ENCODE measurements around the gene ORC6.
"Not testable (repeated sequence)": the region's sequence is repeated elsewhere in the genome, so short reads cannot be mapped to it uniquely, and the experiment has no call there.

Gene ORC6, protein sequence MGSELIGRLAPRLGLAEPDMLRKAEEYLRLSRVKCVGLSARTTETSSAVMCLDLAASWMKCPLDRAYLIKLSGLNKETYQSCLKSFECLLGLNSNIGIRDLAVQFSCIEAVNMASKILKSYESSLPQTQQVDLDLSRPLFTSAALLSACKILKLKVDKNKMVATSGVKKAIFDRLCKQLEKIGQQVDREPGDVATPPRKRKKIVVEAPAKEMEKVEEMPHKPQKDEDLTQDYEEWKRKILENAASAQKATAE
- 2.6 to 18.2 (median 8.7) reads per million in 18 experiments for total RNA-seq

GRCh38 chr16:46689365-46690280 is at the start of gene ORC6:
TSS of gene ORC6 (plus strand) at chr16:46689659. CDS start at chr16:46689706, 47 bp downstream.
- peak; percentile 95 to 97 for DNase-seq

GRCh38 chr16:46648656-46649055 is 40.8 kb upstream of the ORC6 start:
- DNase-seq, result no peak

- no peak for DNase-seq
These were observed 39.7 kb upstream of the ORC6 start for GRCh38 chr16:46649588-46650253.

- DNase-seq, result no peak
These were observed 39.2 kb upstream of the ORC6 start for GRCh38 chr16:46650254-46650623.

- no peak for DNase-seq
These were observed 38.2 kb upstream of the ORC6 start for GRCh38 chr16:46651305-46651704.

DNA sequence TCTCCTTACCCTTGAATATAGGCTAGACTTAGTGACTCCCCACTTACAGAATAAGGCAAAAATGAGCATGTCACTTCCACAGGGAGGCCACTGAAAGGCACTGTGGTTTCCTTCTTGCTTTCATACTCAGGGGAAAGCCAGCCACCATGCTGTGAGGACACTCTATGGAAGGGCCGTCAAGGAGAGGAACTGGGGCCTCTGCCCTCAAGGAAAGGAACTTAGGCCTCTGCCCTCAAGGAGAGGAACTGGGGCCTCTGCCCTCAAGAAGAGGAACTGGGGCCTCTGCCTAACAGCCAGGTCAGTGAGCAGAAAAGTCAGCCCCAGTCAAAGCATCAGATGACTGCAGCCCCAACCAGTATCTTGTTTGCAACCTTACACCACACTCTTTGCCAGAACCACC is 30.5 kb upstream of the ORC6 start:
- DNase-seq, result peak; percentile 95 to 97

DNA sequence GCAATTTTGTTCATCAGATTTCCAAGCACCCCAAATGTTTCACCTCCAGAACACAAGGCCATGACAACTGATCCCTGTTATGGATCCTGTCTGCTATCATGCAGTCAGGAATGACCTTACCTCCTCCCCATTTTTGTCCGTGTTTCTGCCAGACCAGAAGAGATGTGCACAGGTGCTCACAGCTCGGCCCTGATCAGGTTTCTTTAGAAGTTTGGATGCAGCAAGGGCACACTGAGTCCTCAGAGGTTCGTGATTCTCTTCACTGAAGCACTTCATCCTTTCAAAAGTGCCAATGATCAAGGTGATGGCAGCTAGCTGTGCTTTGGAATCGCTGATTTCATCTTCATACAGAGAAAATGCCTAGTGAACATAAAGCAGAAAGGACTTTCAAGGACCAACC is 27.3 kb upstream of the ORC6 start:
- no peak for DNase-seq

DNA sequence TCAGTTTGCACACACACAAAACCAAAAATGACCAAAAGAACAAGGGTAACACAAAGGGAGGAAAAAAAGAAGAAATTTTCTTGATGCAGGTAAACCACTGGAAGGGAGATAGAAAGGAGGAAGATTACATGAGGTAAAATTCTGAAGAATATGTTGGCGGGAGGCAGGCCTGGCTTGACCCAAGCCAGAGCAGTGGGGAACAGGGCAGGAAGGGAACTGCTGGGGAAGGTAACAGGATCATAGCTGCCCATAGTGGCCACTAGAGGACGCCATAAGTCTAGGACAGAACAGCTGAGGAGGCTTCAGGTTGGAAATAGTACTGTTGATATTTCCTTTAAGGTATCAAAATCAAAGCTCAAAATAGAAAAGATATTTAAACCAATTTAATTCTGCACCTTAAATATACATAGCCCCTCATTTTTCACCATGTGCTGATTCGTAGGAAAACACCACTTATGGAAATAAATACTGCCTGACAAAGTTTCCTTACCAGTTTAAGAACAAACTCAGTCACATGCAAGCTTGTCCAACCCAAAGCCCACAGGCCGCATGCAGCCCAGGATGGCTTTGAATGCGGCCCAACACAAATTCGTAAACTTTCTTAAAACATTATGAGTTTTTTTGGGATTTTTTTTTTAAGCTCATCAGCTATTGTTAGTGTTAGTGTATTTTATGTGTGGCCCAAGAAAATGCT is 16.0 kb upstream of the ORC6 start:
- peak; percentile 64 to 70 for DNase-seq

DNA sequence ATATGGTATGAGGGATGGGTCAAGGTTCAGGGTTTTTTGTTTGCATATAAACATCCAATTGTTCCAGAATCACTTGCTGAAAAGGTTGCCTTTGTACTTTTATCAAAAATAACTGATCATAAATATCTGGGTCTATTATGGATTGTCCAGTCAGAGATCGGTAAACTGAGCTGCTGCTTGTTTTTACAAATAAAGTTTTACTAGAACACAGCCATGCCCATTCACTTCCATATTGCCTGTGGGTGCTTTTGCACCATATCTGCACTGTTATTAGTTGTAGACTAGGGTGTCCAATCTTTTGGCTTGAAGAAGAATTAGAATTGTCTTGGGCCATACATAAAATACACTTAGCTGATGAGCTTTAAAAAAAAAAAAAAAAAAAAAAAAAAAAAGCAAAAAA is 11.5 kb upstream of the ORC6 start:
- not testable (repeated sequence) for DNase-seq

- DNase-seq, result not testable (repeated sequence)
These were observed 7.6 kb upstream of the ORC6 start for GRCh38 chr16:46681867-46682266.

DNA sequence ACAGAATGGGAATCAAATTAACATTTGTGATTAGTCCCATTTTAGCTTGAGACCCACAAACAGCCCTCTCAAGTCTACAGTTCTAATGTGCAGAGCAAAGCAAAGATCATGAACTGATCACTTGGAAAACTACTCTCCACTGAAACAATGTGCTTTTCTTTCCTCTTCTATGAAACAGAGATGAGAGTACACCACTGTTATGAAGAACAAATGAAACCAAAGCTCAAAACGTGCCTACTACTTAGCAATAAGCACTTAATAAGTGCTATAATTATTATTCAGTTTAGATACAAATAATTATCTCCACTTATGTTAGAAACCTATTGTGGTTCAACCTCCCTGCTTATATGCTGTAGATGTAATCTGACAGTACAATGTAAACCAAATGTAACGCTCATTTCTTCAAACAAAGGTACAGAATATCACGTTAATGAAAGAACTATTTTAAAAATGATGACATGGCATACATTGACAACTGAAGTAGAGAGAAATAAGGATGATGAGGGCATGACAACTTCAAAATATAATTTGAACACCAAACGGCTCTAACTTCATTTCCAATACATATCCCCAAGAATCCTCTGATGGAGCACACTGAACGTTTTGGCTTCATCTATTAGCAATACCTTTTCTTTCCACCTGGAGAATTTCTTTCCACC is 2.5 kb upstream of the ORC6 start:
- no peak for DNase-seq

GRCh38 chr16:46687486-46687885 is 2.0 kb upstream of the ORC6 start:
- DNase-seq, result no peak

DNA sequence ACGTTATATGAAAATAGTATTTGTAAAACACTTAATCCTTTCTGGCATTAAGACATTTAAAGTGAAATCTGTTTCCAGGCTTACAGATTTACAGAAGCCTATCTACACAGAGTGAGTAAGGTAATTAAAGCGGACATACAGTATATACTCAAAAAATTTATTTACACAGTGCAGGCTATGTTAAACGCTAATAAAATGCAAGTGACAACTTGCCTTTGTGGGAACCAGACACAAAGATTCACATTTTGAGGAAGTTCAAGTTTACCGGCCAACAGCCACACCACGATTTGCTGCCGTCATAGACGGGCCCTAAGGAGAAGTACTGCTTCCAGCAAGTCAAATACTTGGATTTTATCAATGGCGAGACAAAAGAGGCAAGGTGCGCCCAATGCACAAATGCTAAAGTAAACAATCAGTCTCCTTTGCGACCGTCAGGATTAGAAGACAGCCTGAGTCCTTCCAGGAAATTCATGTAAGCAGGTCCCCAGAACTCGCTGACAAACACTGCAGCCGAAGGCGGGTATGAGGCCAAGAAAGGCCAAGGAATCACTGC is 1.3 kb upstream of the ORC6 start:
- peak; percentile 82 to 85 for DNase-seq

- DNase-seq, result peak; percentile 99
These were observed 650 bp upstream of the ORC6 start, which contains the start of gene VPS35 for GRCh38 chr16:46688654-46689364. TSS of gene VPS35 (minus strand) at chr16:46689178. CDS start at chr16:46689133, 45 bp downstream.

GRCh38 chr16:46690281-46691178 is 1.1 kb downstream of the ORC6 start:
- DNase-seq, result peak; percentile 22 to 59

GRCh38 chr16:46691726-46692125 is 2.3 kb downstream of the ORC6 start:
- DNase-seq, result no peak

- no peak for DNase-seq
These were observed 4.1 kb downstream of the ORC6 start for GRCh38 chr16:46693598-46693997.

DNA sequence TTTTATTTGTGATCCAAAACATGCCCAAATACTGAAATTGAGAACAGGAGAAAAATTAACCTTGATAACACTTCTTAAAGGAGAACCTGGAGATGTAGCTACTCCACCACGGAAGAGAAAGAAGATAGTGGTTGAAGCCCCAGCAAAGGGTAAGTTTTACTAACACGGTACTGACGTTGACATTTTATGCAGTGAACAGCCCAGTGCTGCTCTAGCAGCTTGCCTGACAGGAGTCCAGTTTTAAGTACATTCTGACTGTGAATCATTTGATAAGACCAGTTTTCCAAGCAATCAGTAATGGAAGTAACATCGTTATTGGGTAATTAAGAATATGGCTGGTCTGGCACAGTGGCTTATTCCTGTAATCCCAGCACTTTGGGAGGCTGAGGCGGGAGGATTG is 6.5 kb downstream of the ORC6 start:
- DNase-seq, result no peak

- DNase-seq, result no peak
These were observed 7.5 kb downstream of the ORC6 start for GRCh38 chr16:46696957-46697356.

GRCh38 chr16:46700048-46700447 is 10.6 kb downstream of the ORC6 start:
- DNase-seq, result no peak
